IMR-90 (cell line): ENCODE results near the gene HTT. TPM values are rescaled to one million over a fixed set of nuclear protein-coding genes. Genes with fewer than 3 reads are reported as not detected.

Experiments
- ATAC-seq: fragments of 200-7000 bp; cut with Tn5 transposase; 2 replicates; pipeline ENCODE4 v1.9.1; 2020; ENCODE audit warnings: low read depth, mild to moderate bottlenecking, moderate library complexity
- BruUV-seq: library from RNA; stranded (reverse); fragments of 400-500 nt; replicated peaks from 2 replicates; lab custom pipeline; 2021; lab: Mats Ljungman, UMichigan
- CTCF ChIA-PET: fragments of 300-600 bp; formaldehyde crosslinking; extraction: SDS; loops from one replicate; lab custom pipeline; 2021; ENCODE audit warnings: antibody characterized with exemption; lab: Yijun Ruan, JAX
- POLR2A ChIA-PET: fragments of 300-600 bp; sonication (Branson Sonifier 250); formaldehyde crosslinking; loops from one replicate; lab custom pipeline; 2022; ENCODE audit warnings: antibody characterized with exemption; ENCODE audit not compliant: unreplicated experiment; lab: Charles Lee
- DNase-seq: peaks from one replicate; pipeline ENCODE4 v3.0.0; 2013
- H2AFZ ChIP-seq: replicated peaks from 2 replicates; pipeline ENCODE3; 2013; ENCODE audit warnings: low read length, mild to moderate bottlenecking; ENCODE audit not compliant: poor library complexity
- H2AK5ac ChIP-seq: 2 replicates; pipeline ENCODE4 v1.6.1; 2013; ENCODE audit warnings: low read depth, low read length, inconsistent platforms
- H2AK9ac ChIP-seq: replicated peaks from 2 replicates; pipeline ENCODE3; 2013; ENCODE audit warnings: mild to moderate bottlenecking, low read depth, low read length, moderate library complexity; ENCODE audit not compliant: poor library complexity
- H2BK120ac ChIP-seq: 2 replicates; pipeline ENCODE4 v1.6.1; 2013; ENCODE audit warnings: low read depth, low read length, inconsistent platforms
- H2BK15ac ChIP-seq: 3 replicates; pipeline ENCODE4 v1.6.1; 2013; ENCODE audit warnings: low read depth, low read length, inconsistent platforms
- H2BK20ac ChIP-seq: 2 replicates; pipeline ENCODE4 v1.6.1; 2013; ENCODE audit warnings: low read depth, mild to moderate bottlenecking, inconsistent platforms, low read length, moderate library complexity
- H2BK5ac ChIP-seq: 2 replicates; pipeline ENCODE4 v1.6.1; 2013; ENCODE audit warnings: mild to moderate bottlenecking, low read depth, low read length, inconsistent platforms; ENCODE audit not compliant: poor library complexity, severe bottlenecking
- H3K14ac ChIP-seq: replicated peaks from 2 replicates; pipeline ENCODE4 v1.6.1; 2013; ENCODE audit warnings: low read depth, low read length, inconsistent platforms
- H3K18ac ChIP-seq: 2 replicates; pipeline ENCODE4 v1.6.1; 2013; ENCODE audit warnings: low read depth, low read length, control low read depth
- H3K23ac ChIP-seq: 2 replicates; pipeline ENCODE4 v1.6.1; 2013; ENCODE audit warnings: low read depth, low read length, inconsistent platforms
- H3K27ac ChIP-seq: 2 replicates; pipeline ENCODE4 v1.5.1; 2013; ENCODE audit warnings: mild to moderate bottlenecking, control low read depth, low read length; ENCODE audit not compliant: insufficient read depth
- H3K27me3 ChIP-seq: 2 replicates; pipeline ENCODE4 v1.6.1; 2013; ENCODE audit warnings: low read length; ENCODE audit not compliant: control insufficient read depth, insufficient read depth
- H3K36me3 ChIP-seq: 2 replicates; pipeline ENCODE4 v1.6.1; 2013; ENCODE audit warnings: low read length, mixed read lengths; ENCODE audit not compliant: control insufficient read depth, insufficient read depth
- H3K4ac ChIP-seq: 2 replicates; pipeline ENCODE4 v1.6.1; 2013; ENCODE audit warnings: low read depth, low read length, inconsistent platforms
- H3K4me1 ChIP-seq: 2 replicates; pipeline ENCODE4 v1.6.1; 2013; ENCODE audit warnings: low read length, mixed read lengths; ENCODE audit not compliant: control insufficient read depth, insufficient read depth
- H3K4me2 ChIP-seq: 2 replicates; pipeline ENCODE4 v1.6.1; 2013; ENCODE audit warnings: low read depth, mild to moderate bottlenecking, control low read depth, low read length, moderate library complexity
- H3K4me3 ChIP-seq: 2 replicates; pipeline ENCODE4 v1.5.1; 2013; ENCODE audit warnings: low read depth, mild to moderate bottlenecking, control low read depth, low read length, moderate library complexity; ENCODE audit not compliant: insufficient read depth
- H3K56ac ChIP-seq: 2 replicates; pipeline ENCODE4 v1.6.1; 2013; ENCODE audit warnings: low read length, inconsistent platforms; ENCODE audit not compliant: insufficient read depth; ENCODE audit errors: extremely low read depth
- H3K79me1 ChIP-seq, 2 experiments: 2 replicates each; pipeline ENCODE4 v1.6.1; 2013; ENCODE audit warnings: low read length in 2 of 2, inconsistent platforms in 1 of 2, low read depth in 1 of 2
- H3K9ac ChIP-seq: 2 replicates; pipeline ENCODE4 v1.6.1; 2013; ENCODE audit warnings: low read depth, low read length, control low read depth
- H3K9me1 ChIP-seq: 2 replicates; pipeline ENCODE4 v1.6.1; 2013; ENCODE audit warnings: low read length, inconsistent platforms; ENCODE audit not compliant: insufficient read depth
- H3K9me3 ChIP-seq: 2 replicates; pipeline ENCODE4 v1.6.1; 2013; ENCODE audit warnings: low read length; ENCODE audit not compliant: control insufficient read depth, insufficient read depth
- H4K20me1 ChIP-seq: 2 replicates; pipeline ENCODE4 v1.6.1; 2013; ENCODE audit warnings: low read length, inconsistent platforms; ENCODE audit not compliant: insufficient read depth
- H4K5ac ChIP-seq: 2 replicates; pipeline ENCODE4 v1.6.1; 2013; ENCODE audit warnings: mild to moderate bottlenecking, low read depth, low read length, control low read depth
- H4K8ac ChIP-seq, 2 experiments: 2 replicates each; pipeline ENCODE4 v1.6.1; 2013; ENCODE audit warnings: low read depth in 2 of 2, low read length in 2 of 2, control low read depth in 1 of 2, inconsistent platforms in 1 of 2
- H4K91ac ChIP-seq: 2 replicates; pipeline ENCODE4 v1.6.1; 2013; ENCODE audit warnings: low read depth, low read length, inconsistent platforms; ENCODE audit not compliant: insufficient read depth
- BHLHE40 ChIP-seq: fragments of 150-350 bp; IDR thresholded peaks from 2 replicates; pipeline ENCODE4 v1.6.1; 2016; ENCODE audit warnings: mild to moderate bottlenecking, low read depth, low read length
- CEBPB ChIP-seq: IDR thresholded peaks from 2 replicates; pipeline ENCODE4 v1.6.1; 2012; ENCODE audit warnings: low read depth, low read length, improper control_type of control experiment
- CHD1 ChIP-seq: IDR thresholded peaks from 2 replicates; pipeline ENCODE4 v1.6.1; 2012; ENCODE audit warnings: low read depth, low read length, improper control_type of control experiment
- CTCF ChIP-seq: conservative IDR thresholded peaks from 2 replicates; pipeline ENCODE4 v1.5.1; 2012; ENCODE audit warnings: mild to moderate bottlenecking, low read depth, low read length, improper control_type of control experiment
- ELK1 ChIP-seq: fragments of 150-350 bp; IDR thresholded peaks from 2 replicates; pipeline ENCODE4 v1.6.1; 2016; ENCODE audit warnings: low read depth, mild to moderate bottlenecking, low read length, moderate library complexity, borderline replicate concordance
- FOS ChIP-seq: fragments of 150-350 bp; IDR thresholded peaks from 2 replicates; pipeline ENCODE4 v1.6.1; 2016; ENCODE audit warnings: low read depth, low read length
- MAFK ChIP-seq: IDR thresholded peaks from 2 replicates; pipeline ENCODE4 v1.6.1; 2012; ENCODE audit warnings: low read depth, low read length, improper control_type of control experiment
- MAZ ChIP-seq: IDR thresholded peaks from 2 replicates; pipeline ENCODE4 v1.6.1; 2012; ENCODE audit warnings: low read depth, mild to moderate bottlenecking, low read length, improper control_type of control experiment, moderate library complexity, borderline replicate concordance
- MXI1 ChIP-seq: IDR thresholded peaks from 2 replicates; pipeline ENCODE4 v1.6.1; 2012; ENCODE audit warnings: low read depth, mild to moderate bottlenecking, low read length, moderate library complexity, borderline replicate concordance
- NFE2L2 ChIP-seq: fragments of 150-350 bp; IDR thresholded peaks from 2 replicates; pipeline ENCODE4 v1.6.1; 2016; ENCODE audit warnings: low read depth, mild to moderate bottlenecking, low read length
- POLR2A ChIP-seq: IDR thresholded peaks from 2 replicates; pipeline ENCODE4 v1.6.1; 2012; ENCODE audit warnings: mild to moderate bottlenecking, low read depth, low read length
- RAD21 ChIP-seq: IDR thresholded peaks from 2 replicates; pipeline ENCODE4 v1.6.1; 2012; ENCODE audit warnings: low read length, improper control_type of control experiment
- RFX5 ChIP-seq: IDR thresholded peaks from 2 replicates; pipeline ENCODE4 v1.8.0; 2012; ENCODE audit warnings: low read depth, mild to moderate bottlenecking, low read length, moderate library complexity
- SMC3 ChIP-seq: fragments of 150-350 bp; IDR thresholded peaks from 2 replicates; pipeline ENCODE4 v1.6.1; 2016; ENCODE audit warnings: low read depth, mild to moderate bottlenecking, antibody characterized with exemption, low read length, moderate library complexity
- USF2 ChIP-seq: fragments of 150-350 bp; IDR thresholded peaks from 2 replicates; pipeline ENCODE4 v1.6.1; 2017; ENCODE audit warnings: mild to moderate bottlenecking, antibody characterized with exemption, low read length, low read depth
- WGBS, 2 experiments: methylation state at CpG; one replicate each; pipeline versions ENCODE4 v1.1.5 to v1.1.7; 2013; ENCODE audit warnings: missing lambda C conversion rate in 2 of 2; ENCODE audit not compliant: insufficient read length in 1 of 2; ENCODE audit errors: extremely low coverage in 2 of 2; 5-methylcytosine and 5-hydroxymethylcytosine counted together
- dilution Hi-C: fragments of 300-500 bp; cut with HindIII; formaldehyde crosslinking; loops from one replicate; pipeline ENCODE4 v1.14.3; 2018; ENCODE audit warnings: low sequenced_read_pairs; ENCODE audit not compliant: unreplicated experiment
- in situ Hi-C: fragments of 300-500 bp; cut with MboI; formaldehyde crosslinking; loops from 3 replicates; pipeline ENCODE4 v1.14.3; 2019; ENCODE audit warnings: low sequenced_read_pairs, inconsistent platforms, mixed read lengths
- intact Hi-C: fragments of 100-400 bp; cut with micrococcal nuclease; formaldehyde crosslinking; loops from 2 replicates; pipeline ENCODE4 v1.10.0; 2022
- polyA plus RNA-seq, 3 experiments: library from polyadenylated mRNA; depleted of rRNA; stranded (reverse); fragments of >200 nt; gene quantifications; 2 replicates each; pipeline ENCODE4 v1.2.3, GENCODE V29; 2012; ENCODE audit warnings: low replicate concordance in 1 of 3
- total RNA-seq: library from RNA; depleted of rRNA; stranded (reverse); fragments of >200 nt; gene quantifications from 2 replicates; pipeline ENCODE4 v1.2.3, GENCODE V29; 2012

The HTT gene
- total and polyA plus RNA-seq, 2 of the 4 experiments (the other 2 are of a cell fraction): 11.6 to 14.3 TPM

DNA sequence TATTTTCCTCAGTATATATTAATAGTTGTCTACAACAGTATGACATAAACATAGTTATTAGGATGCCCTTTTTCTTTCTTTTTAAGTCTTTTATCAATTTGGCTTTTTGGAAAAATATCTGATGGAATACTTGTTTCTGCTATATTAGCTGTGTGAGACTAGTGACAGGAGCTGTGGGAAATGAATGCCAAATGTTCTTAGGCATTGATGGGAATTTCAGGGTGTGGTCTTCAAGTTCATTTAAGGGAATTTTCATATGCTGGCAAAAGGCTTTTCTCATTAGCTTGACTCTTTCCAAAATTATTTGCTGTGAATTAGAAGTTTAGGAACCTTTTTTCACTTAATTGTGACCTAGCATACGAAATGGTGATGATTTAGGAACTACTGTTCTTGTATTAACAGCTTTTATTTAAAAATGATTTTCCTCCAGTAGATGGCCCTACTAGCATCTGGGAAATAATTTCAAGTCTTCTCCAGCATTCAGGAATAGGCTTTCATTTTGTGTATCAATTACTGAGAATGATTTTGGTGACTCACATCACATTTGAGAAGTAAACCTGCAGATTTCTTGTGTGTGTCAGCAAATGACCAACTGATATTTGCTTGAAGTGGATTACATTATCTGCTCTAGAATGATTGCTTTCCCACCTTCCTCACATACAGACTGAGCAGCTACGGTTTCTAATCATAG is 70.9 kb downstream of the HTT start:
- no peak overlapping the region for H3K14ac ChIP-seq
- no peak overlapping the region for H2BK20ac ChIP-seq
- ChIA-PET CTCF (interaction anchor here (0.9 kb wide), 1 partner anchor 37 kb away, joined by 3 read pairs; no protein-coding TSS in a partner anchor), POLR2A (no interaction called here)
- H3K9me3 ChIP-seq: no peaks in the 10 kb centered on the region
- no TSS peak for BruUV-seq
- H2BK120ac ChIP-seq: no peak overlapping the region
- no peak overlapping the region for H3K4me2 ChIP-seq
- H3K27me3 ChIP-seq: no peaks in the 10 kb centered on the region
- 0 out of 4 replicates have a peak, but pooled peaks cover 0 to 1% of the 10 kb centered on the region in 2 experiments for H3K79me1 ChIP-seq
- in situ Hi-C loops: no loop called here
- H2AFZ ChIP-seq: no peak overlapping the region
- no peak overlapping the region for H4K8ac ChIP-seq
- intact Hi-C loops: loop anchor here (1.0 kb wide), 1 partner anchor 335 kb away; no protein-coding TSS in a partner anchor
- dilution Hi-C loops: no loop called here
- DNase-seq: peak; percentile 80
- no CpG with 5 or more reads among the region's 2 CpGs for WGBS, 2 experiments
- no peak overlapping the region for H2AK5ac ChIP-seq
- H4K5ac ChIP-seq: no peak overlapping the region
- no peaks in the 10 kb centered on the region for H4K20me1 ChIP-seq
- H4K91ac ChIP-seq: no peak overlapping the region
- no peaks in the 10 kb centered on the region for H3K4me1 ChIP-seq
- H2BK15ac ChIP-seq: no peak overlapping the region
- H2BK5ac ChIP-seq: no peak overlapping the region
- peaks cover 41% of the 10 kb centered on the region for H3K36me3 ChIP-seq
- H3K27ac ChIP-seq: no peak overlapping the region
- H3K18ac ChIP-seq: no peak overlapping the region
- H3K23ac ChIP-seq: no peak overlapping the region
- H3K56ac ChIP-seq: no peak overlapping the region
- no peak overlapping the region for H2AK9ac ChIP-seq
- no peak overlapping the region for H3K4me3 ChIP-seq
- no peak for TF ChIP-seq MAZ
- TF ChIP-seq USF2: no peak
- no peak for TF ChIP-seq ELK1
- TF ChIP-seq MAFK: peak; percentile 41; the same call in 1 of the 2 replicates
- no peak for TF ChIP-seq MXI1
- TF ChIP-seq POLR2A: no peak
- TF ChIP-seq FOS: no peak
- peak; percentile 33 for TF ChIP-seq CTCF
- peak; percentile 14; the same call in 1 of the 2 replicates for TF ChIP-seq SMC3
- TF ChIP-seq CEBPB: no peak
- no peak for TF ChIP-seq RFX5
- TF ChIP-seq CHD1: no peak
- no peak for TF ChIP-seq NFE2L2
- TF ChIP-seq RAD21: peak; percentile 44
- TF ChIP-seq BHLHE40: no peak
- peak; percentile 80 for ATAC-seq
- H3K4ac ChIP-seq: no peak overlapping the region
- H3K9ac ChIP-seq: no peak overlapping the region
- H3K9me1 ChIP-seq: no peaks in the 10 kb centered on the region
